PFSK-1 (cell line): ENCODE data around the gene HAO2.

Experiments used
- FOXP2 ChIP-seq: optimal IDR thresholded peaks from 2 replicates; pipeline ENCODE3; 2011; ENCODE audit warnings: borderline replicate concordance, control low read depth, inconsistent platforms; ENCODE audit not compliant: insufficient read depth; ENCODE audit errors: extremely low read length, extremely low read depth
- POLR2AphosphoS5 ChIP-seq: IDR thresholded peaks from 2 replicates; pipeline ENCODE4 v1.6.1; 2012; ENCODE audit warnings: low read depth, mild to moderate bottlenecking, control low read depth, low read length, moderate library complexity
- REST ChIP-seq, 2 experiments: IDR thresholded peaks; 2 replicates each; pipeline versions ENCODE4 v1.6.1 to v1.8.0; 2011 to 2012; ENCODE audit warnings: low read depth in 2 of 2, low read length in 2 of 2, control low read depth in 1 of 2, inconsistent platforms in 1 of 2, mild to moderate bottlenecking in 1 of 2, moderate library complexity in 1 of 2; ENCODE audit not compliant: insufficient read depth in 1 of 2
- SIN3A ChIP-seq: IDR thresholded peaks from 2 replicates; pipeline ENCODE4 v1.6.1; 2012; ENCODE audit warnings: mild to moderate bottlenecking, low read length, moderate library complexity, borderline replicate concordance; ENCODE audit not compliant: insufficient read depth
- TAF1 ChIP-seq: IDR thresholded peaks from 2 replicates; pipeline ENCODE4 v1.6.1; 2012; ENCODE audit warnings: low read length, control low read depth, borderline replicate concordance; ENCODE audit not compliant: insufficient read depth

Gene HAO2

GRCh38 chr1:119388450-119388849 is 19.9 kb downstream of the HAO2 start:
- TF ChIP-seq SIN3A (no peak), REST (IDR thresholded peaks at IDR 0.05; ENCODE audit: insufficient read depth in 1 of 2, low read depth in 2 of 2, low read length in 2 of 2) (no peak), TAF1 (no peak), POLR2AphosphoS5 (no peak), FOXP2 (no peak)

- TF ChIP-seq SIN3A (no peak), FOXP2 (no peak), TAF1 (no peak), POLR2AphosphoS5 (no peak), REST (IDR thresholded peaks at IDR 0.05; ENCODE audit: insufficient read depth in 1 of 2, low read depth in 2 of 2, low read length in 2 of 2) (no peak)
These were observed 21.9 kb downstream of the HAO2 start for GRCh38 chr1:119390526-119390925.

- no peak for TF ChIP-seq TAF1
- no peak for TF ChIP-seq FOXP2
- no peak for TF ChIP-seq SIN3A
- no peak for TF ChIP-seq REST (IDR thresholded peaks at IDR 0.05; ENCODE audit: insufficient read depth in 1 of 2, low read depth in 2 of 2, low read length in 2 of 2)
- no peak for TF ChIP-seq POLR2AphosphoS5
These were observed 23.2 kb downstream of the HAO2 start for GRCh38 chr1:119391749-119392148.

- TF ChIP-seq REST (IDR thresholded peaks at IDR 0.05; ENCODE audit: insufficient read depth in 1 of 2, low read depth in 2 of 2, low read length in 2 of 2) (no peak), FOXP2 (no peak), POLR2AphosphoS5 (no peak), SIN3A (no peak), TAF1 (no peak)
These were observed 25.5 kb downstream of the HAO2 start for GRCh38 chr1:119394085-119394484.

GRCh38 chr1:119396982-119397381 is 28.4 kb downstream of the HAO2 start:
- TF ChIP-seq FOXP2 (no peak), SIN3A (no peak), TAF1 (no peak), POLR2AphosphoS5 (no peak), REST (IDR thresholded peaks at IDR 0.05; ENCODE audit: insufficient read depth in 1 of 2, low read depth in 2 of 2, low read length in 2 of 2) (no peak)
